GM21529 (cell line): ENCODE results near the gene IL17RA.

Experiments
- ATAC-seq: cut with Tn5 transposase; IDR thresholded peaks from one replicate; pipeline ENCODE4 v1.9.1; 2021; ENCODE audit not compliant: unreplicated experiment

The IL17RA gene

GRCh38 chr22:17079572-17079971 lies 5.2 kb upstream of the IL17RA start:
- no peak for ATAC-seq

DNA sequence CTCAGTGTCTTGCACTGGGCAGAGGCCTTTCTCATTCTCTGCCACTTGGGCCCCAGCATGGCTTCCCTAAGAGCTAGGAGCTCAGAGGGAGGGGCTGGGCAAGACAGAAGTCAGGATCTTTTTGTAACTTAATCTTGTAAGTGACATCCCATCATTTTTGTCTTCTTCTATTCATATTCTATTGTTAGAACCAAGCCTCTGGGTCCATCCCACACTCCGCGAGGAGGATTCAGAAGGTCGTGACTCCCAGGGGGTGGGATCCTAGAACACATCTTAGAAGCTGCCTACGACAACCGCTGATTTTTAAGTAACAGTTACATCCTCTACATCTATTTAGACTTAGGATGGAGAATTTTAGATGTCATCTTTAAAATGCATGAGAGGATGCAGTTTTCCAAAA lies 1.5 kb upstream of the IL17RA start:
- no peak for ATAC-seq

GRCh38 chr22:17083811-17084441 lies 874 bp upstream of the IL17RA start:
- no peak for ATAC-seq

- peak; percentile 7 for ATAC-seq
These were observed 729 bp downstream of the IL17RA start for GRCh38 chr22:17085277-17086181.

DNA sequence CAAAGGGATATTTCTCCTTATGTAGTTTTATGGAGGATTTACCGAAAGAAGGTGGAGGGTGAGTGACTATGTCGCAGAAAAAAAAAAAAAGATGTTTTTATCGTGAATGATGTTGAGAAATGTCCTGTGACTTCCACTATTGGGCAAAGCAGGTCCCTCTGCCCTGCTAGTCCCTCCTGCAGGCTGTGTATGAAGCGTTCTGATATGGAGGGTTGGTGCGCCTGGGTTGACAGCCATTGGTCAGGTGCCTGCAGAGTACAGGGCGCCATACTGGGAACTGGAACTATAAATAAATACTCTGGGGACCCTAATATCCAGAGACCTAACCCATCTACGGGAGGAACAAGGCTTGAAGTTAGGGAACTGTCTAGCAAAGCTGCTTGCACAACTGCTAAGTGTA lies 1.5 kb downstream of the IL17RA start:
- ATAC-seq: no peak

DNA sequence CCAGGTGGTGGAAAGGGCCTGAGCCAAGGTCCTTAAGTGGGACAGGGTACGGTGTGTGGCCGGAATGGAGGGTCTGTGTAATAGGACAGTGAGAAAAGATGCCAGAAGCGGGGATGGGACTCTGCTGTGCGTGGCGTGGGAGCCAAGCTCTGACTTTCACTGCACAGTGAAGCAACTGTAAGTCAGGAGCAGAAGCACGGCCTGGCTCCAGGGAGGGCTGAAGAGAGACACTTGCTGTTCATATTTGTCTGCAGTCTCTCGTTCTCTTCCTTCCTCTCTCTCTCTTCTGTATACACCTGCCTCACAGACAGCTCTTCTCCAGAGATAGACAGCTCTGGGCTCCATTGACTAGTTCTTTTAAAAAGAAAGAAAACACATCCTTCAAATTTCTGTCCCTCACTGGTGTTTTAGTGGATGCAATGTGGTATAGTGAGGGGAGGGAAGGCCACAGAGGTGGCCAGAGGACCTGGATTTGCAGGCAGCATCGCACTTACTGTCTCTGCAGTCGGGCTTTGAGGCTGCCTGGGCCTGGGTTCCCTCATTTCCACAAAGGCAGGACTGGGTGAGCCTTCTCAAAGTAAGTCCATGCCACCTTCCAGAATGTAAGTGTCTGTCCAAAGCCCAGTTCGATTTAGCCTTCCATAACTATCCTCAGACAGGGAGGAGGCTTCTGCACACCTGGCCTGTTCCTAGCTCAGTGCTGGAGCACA lies 2.1 kb downstream of the IL17RA start:
- no peak for ATAC-seq

DNA sequence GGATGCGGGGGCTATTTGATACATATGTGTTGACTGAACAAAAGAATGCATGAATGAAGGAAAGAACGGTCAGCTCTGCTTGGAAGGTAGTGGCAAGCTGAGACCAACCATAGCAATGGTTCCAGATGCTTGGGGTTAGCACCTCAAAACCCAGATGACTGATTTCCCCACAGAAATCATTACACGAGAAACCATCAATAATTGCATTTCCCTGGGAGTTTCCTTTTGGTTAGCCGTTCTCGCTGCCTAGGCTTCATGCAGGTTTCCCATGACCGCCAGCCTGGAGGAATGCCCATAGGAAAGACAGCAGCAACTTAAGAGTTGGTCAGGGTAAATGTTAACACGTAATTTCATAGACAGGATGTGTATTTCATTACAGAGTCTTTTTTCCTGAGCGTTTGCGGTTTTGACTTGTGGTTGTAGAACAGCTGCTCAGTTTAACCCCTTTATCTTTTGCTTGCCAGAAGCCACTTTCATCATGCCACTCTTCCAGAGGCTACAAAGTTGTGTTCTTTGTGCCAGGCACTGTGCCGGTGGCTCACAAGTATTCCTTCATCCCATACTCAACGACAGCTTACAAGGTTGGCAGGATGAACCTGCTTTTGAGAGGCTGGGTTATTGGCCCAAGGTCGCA lies 2.8 kb downstream of the IL17RA start:
- no peak for ATAC-seq

GRCh38 chr22:17090550-17090949 lies 5.8 kb downstream of the IL17RA start:
- ATAC-seq: no peak

DNA sequence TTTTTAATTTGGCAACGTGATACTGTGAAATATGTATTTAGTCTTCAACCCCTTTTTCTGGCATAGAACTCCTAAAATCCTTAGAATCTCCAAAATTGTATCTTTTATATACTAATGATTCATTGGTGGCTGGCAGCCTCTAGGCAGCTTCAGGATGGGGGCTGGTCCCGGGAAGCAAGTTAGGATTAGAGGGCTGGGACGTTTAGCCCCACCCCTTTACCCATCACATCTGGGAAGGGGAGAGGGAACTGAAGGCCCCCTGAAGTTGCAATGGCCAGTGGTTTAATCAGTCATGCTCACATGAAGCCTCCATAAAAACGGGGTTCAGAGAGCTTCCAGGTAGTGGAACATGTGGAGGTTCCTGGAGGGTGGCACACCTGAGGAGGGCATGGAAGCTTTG lies 7.1 kb downstream of the IL17RA start:
- no peak for ATAC-seq

GRCh38 chr22:17093081-17093480 lies 8.3 kb downstream of the IL17RA start:
- no peak for ATAC-seq

GRCh38 chr22:17095538-17095937 lies 10.7 kb downstream of the IL17RA start:
- no peak for ATAC-seq

DNA sequence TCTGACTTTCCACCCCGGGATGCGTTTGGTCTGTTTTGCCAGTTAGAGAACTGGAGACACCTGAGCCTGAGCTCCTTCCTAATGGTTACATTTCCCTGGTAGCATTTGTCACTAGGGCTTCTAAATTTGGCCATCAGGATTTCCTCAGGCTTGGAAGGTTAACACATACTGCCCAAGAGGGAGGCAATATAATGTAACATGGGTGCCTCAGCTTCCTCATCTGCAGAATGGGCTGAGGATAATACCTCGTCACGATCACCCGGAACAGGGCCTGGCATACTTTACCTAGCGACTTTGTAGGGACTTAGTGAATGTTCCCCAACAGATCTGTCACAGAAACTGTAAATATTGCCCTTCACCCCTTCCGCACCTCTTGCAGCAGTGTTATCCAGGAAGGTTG lies 11.3 kb downstream of the IL17RA start:
- no peak for ATAC-seq

GRCh38 chr22:17097062-17097461 lies 12.3 kb downstream of the IL17RA start:
- no peak for ATAC-seq

DNA sequence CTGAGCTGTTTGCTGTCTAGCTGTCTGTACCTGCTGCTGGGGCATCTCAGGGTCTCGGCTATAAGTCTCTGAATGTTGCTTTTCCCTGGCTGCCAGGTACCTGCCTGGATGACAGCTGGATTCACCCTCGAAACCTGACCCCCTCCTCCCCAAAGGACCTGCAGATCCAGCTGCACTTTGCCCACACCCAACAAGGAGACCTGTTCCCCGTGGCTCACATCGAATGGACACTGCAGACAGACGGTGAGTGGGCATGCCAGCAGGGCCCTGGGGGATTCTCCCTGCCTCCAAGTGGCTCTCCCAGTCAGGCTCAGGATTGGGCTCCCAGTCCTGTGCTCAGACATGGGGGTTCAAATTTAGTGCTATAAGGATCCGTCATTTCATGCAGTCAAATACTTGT lies 12.9 kb downstream of the IL17RA start:
- no peak for ATAC-seq

GRCh38 chr22:17098379-17098819 lies 13.6 kb downstream of the IL17RA start:
- no peak for ATAC-seq

DNA sequence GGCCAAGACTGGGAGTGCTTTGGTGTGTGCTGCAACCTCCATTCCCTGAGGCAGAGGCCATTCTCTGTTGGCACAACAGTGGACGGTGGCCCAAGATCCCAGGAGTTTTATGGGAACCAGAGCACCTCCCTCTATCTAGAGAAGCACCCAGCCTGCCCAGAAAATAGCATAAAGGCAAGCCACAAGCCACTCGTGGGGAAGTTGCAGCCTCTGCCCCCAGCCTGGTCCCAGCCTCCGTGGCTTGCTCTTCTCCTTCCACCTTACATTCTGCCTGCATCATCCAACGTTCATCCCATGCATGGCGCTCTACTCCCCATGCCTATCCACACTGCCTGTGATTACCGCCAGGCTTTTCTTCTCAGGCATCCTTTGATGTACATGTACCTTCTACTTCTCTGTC lies 15.8 kb downstream of the IL17RA start:
- ATAC-seq: no peak

- no peak for ATAC-seq
These were observed 16.9 kb downstream of the IL17RA start for GRCh38 chr22:17101475-17102296.

- ATAC-seq: no peak
These were observed 17.5 kb downstream of the IL17RA start for GRCh38 chr22:17102297-17102667.

- ATAC-seq: no peak
These were observed 18.6 kb downstream of the IL17RA start for GRCh38 chr22:17103351-17103750.

DNA sequence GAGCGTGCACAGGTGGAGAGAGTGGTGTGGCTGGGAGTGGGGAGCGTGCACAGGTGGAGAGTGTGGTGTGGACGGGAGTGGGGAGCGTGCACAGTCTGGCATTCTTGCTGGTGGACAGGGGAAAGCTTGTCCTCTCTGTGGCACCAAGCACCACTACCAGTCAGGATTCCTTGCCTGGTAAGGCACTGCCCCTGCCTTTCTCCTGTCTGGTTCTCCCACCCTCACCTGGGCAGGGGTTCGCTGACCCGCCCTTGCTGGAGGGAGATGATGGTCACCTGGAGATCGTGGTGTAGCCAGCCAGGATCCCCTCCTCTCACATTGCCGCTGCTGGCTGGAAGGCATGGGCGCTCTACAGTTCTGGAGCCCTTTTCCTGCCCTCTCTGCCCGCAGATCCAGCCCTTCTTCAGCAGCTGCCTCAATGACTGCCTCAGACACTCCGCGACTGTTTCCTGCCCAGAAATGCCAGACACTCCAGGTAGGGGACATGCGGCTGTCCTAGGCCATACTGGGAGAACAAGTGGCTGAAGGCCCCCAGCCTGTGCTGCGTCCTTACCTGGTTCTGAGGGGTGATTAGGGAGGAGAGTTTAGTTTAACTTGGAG lies 19.6 kb downstream of the IL17RA start:
- ATAC-seq: no peak
